Peyer's patch (tissue), 4 donors: ENCODE results near the gene ARMH1.

ENCODE experiments used
- POLR2A ChIP-seq, 2 donors: fragments of 450-650 bp; IDR thresholded peaks; one replicate each; pipeline ENCODE4 v1.5.1; 2017; ENCODE audit warnings: antibody characterized with exemption in 2 of 2, mild to moderate bottlenecking in 2 of 2, moderate library complexity in 2 of 2
- TF ChIP-seq, protein P1 (sequence below), 6 experiments: fragments of 450-650 bp in 4 of 6; fragments of 200-600 bp in 2 of 6; sonication (generic) in 1 of 6; IDR thresholded peaks; one replicate each; pipeline ENCODE4 v1.5.1; 2017 to 2019; ENCODE audit warnings: antibody characterized with exemption in 6 of 6, mild to moderate bottlenecking in 3 of 6, moderate library complexity in 1 of 6

- TF ChIP-seq, protein P1, sequence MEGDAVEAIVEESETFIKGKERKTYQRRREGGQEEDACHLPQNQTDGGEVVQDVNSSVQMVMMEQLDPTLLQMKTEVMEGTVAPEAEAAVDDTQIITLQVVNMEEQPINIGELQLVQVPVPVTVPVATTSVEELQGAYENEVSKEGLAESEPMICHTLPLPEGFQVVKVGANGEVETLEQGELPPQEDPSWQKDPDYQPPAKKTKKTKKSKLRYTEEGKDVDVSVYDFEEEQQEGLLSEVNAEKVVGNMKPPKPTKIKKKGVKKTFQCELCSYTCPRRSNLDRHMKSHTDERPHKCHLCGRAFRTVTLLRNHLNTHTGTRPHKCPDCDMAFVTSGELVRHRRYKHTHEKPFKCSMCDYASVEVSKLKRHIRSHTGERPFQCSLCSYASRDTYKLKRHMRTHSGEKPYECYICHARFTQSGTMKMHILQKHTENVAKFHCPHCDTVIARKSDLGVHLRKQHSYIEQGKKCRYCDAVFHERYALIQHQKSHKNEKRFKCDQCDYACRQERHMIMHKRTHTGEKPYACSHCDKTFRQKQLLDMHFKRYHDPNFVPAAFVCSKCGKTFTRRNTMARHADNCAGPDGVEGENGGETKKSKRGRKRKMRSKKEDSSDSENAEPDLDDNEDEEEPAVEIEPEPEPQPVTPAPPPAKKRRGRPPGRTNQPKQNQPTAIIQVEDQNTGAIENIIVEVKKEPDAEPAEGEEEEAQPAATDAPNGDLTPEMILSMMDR (IDR thresholded peaks at IDR 0.05), result no peak
- TF ChIP-seq POLR2A (IDR thresholded peaks at IDR 0.05), result no peak
These were observed 65.7 kb downstream of the ARMH1 start for GRCh38 chr1:44740179-44740617.
